GM13977 (cell line): ENCODE data around the gene EFNA3.

Experiments
- DNase-seq: peaks from one replicate; pipeline ENCODE4 v3.0.0; 2012; ENCODE audit warnings: low spot score
- CTCF ChIP-seq: IDR thresholded peaks from 2 replicates; pipeline ENCODE4 v1.5.1; 2012; ENCODE audit warnings: mild to moderate bottlenecking, control low read depth; ENCODE audit not compliant: insufficient read depth; ENCODE audit errors: extremely low read depth, missing control alignments
- in situ Hi-C: fragments of 300-500 bp; cut with MboI; formaldehyde crosslinking; loops from one replicate; pipeline ENCODE4 v1.12.0; 2022; ENCODE audit warnings: low sequenced_read_pairs, low pct_unique_long_range_greater_than_20kb, mixed read lengths, inconsistent platforms; ENCODE audit not compliant: unreplicated experiment

The EFNA3 gene

GRCh38 chr1:155052439-155053395 lies 25.9 kb upstream of the EFNA3 start:
- in situ Hi-C loops, result loop anchor here (25.0 kb wide), 1 partner anchor 390 kb away; no protein-coding TSS in a partner anchor
- DNase-seq, result peak; percentile 62

GRCh38 chr1:155053531-155054105 lies 25.0 kb upstream of the EFNA3 start:
- no peak for DNase-seq
- in situ Hi-C loops, result loop anchor here (25.0 kb wide), 1 partner anchor 391 kb away; no protein-coding TSS in a partner anchor
- TF ChIP-seq CTCF, result no peak

More at GRCh38 chr1:155052439-155053395, 25.9 kb upstream of the EFNA3 start:
- TF ChIP-seq CTCF, result peak; percentile 45

- in situ Hi-C loops, result loop anchor here (25.0 kb wide), 1 partner anchor 395 kb away; no protein-coding TSS in a partner anchor
- TF ChIP-seq CTCF, result no peak
- no peak for DNase-seq
Measured at GRCh38 chr1:155057104-155057503, 21.5 kb upstream of the EFNA3 start.

- no peak for TF ChIP-seq CTCF
- no peak for DNase-seq
- in situ Hi-C loops, result loop anchor here (25.0 kb wide), 1 partner anchor 395 kb away; no protein-coding TSS in a partner anchor
Measured at GRCh38 chr1:155057788-155058211, 20.8 kb upstream of the EFNA3 start.

GRCh38 chr1:155060736-155061135 lies 17.9 kb upstream of the EFNA3 start:
- no peak for TF ChIP-seq CTCF
- in situ Hi-C loops, result loop anchor here (25.0 kb wide), 1 partner anchor 398 kb away; no protein-coding TSS in a partner anchor
- no peak for DNase-seq

- DNase-seq, result peak; percentile 93
- in situ Hi-C loops, result loop anchor here (25.0 kb wide), 1 partner anchor 399 kb away; no protein-coding TSS in a partner anchor
- peak; percentile 98 for TF ChIP-seq CTCF
Measured at GRCh38 chr1:155061381-155062150, 17.1 kb upstream of the EFNA3 start.
